GM21447 (cell line): Measurements from ENCODE around the gene GABRB2.

ENCODE experiments used
- ATAC-seq: cut with Tn5 transposase; IDR thresholded peaks from one replicate; pipeline ENCODE4 v1.9.1; 2021; ENCODE audit not compliant: unreplicated experiment

Gene GABRB2

GRCh38 chr5:161481922-161482321 is 64.6 kb downstream of the GABRB2 start:
- peak; percentile 69 for ATAC-seq

- no peak for ATAC-seq
Measured at GRCh38 chr5:161471211-161471950, 75.1 kb downstream of the GABRB2 start.

GRCh38 chr5:161467703-161468102 is 78.8 kb downstream of the GABRB2 start:
- no peak for ATAC-seq

- ATAC-seq: no peak
Measured at GRCh38 chr5:161460741-161461140, 85.8 kb downstream of the GABRB2 start.

GRCh38 chr5:161446655-161447054 is 99.9 kb downstream of the GABRB2 start:
- ATAC-seq: no peak

GRCh38 chr5:161442471-161442870 is 104.1 kb downstream of the GABRB2 start:
- no peak for ATAC-seq

GRCh38 chr5:161432798-161433197 is 113.7 kb downstream of the GABRB2 start:
- ATAC-seq: no peak

- no peak for ATAC-seq
Measured at GRCh38 chr5:161431963-161432362, 114.6 kb downstream of the GABRB2 start.

- no peak for ATAC-seq
Measured at GRCh38 chr5:161421067-161421466, 125.5 kb downstream of the GABRB2 start.

GRCh38 chr5:161420521-161420920 is 126.0 kb downstream of the GABRB2 start:
- no peak for ATAC-seq

- no peak for ATAC-seq
Measured at GRCh38 chr5:161414896-161415295, 131.6 kb downstream of the GABRB2 start.

GRCh38 chr5:161414037-161414436 is 132.5 kb downstream of the GABRB2 start:
- no peak for ATAC-seq

- ATAC-seq: no peak
Measured at GRCh38 chr5:161412792-161413191, 133.7 kb downstream of the GABRB2 start.

- ATAC-seq: no peak
Measured at GRCh38 chr5:161411156-161411555, 135.4 kb downstream of the GABRB2 start.

- no peak for ATAC-seq
Measured at GRCh38 chr5:161410640-161411039, 135.9 kb downstream of the GABRB2 start.

- no peak for ATAC-seq
Measured at GRCh38 chr5:161409471-161409870, 137.1 kb downstream of the GABRB2 start.

GRCh38 chr5:161406880-161407279 is 139.6 kb downstream of the GABRB2 start:
- ATAC-seq: no peak

- no peak for ATAC-seq
Measured at GRCh38 chr5:161403996-161404395, 142.5 kb downstream of the GABRB2 start.

- ATAC-seq: no peak
Measured at GRCh38 chr5:161403121-161403520, 143.4 kb downstream of the GABRB2 start.

GRCh38 chr5:161400583-161400982 is 145.9 kb downstream of the GABRB2 start:
- no peak for ATAC-seq

GRCh38 chr5:161399996-161400562 is 146.4 kb downstream of the GABRB2 start:
- no peak for ATAC-seq

- ATAC-seq: no peak
Measured at GRCh38 chr5:161397448-161397847, 149.1 kb downstream of the GABRB2 start.

GRCh38 chr5:161396171-161396570 is 150.4 kb downstream of the GABRB2 start:
- no peak for ATAC-seq
